HepG2 (cell line): ENCODE results near the gene EXOC6B. TPM values are rescaled to one million over a fixed set of nuclear protein-coding genes. Genes with fewer than 3 reads are reported as not detected.

Experiments
- ATAC-seq: fragments of 200-7000 bp; cut with Tn5 transposase; 3 replicates; pipeline ENCODE4 v1.9.1; 2020; ENCODE audit warnings: mild to moderate bottlenecking, moderate library complexity
- BruUV-seq: library from RNA; stranded (reverse); fragments of 400-500 nt; replicated peaks from 2 replicates; lab custom pipeline; 2021; lab: Mats Ljungman, UMichigan
- CTCF ChIA-PET: fragments of 300-600 bp; formaldehyde crosslinking; extraction: SDS; loops from one replicate; lab custom pipeline; 2021; ENCODE audit warnings: low total read pairs, inconsistent platforms, low intra/inter-chr PET ratio; lab: Yijun Ruan, JAX
- POLR2A ChIA-PET: fragments of 350-600 bp; sonication (Branson Sonifier 250); formaldehyde crosslinking; loops from one replicate; lab custom pipeline; 2020; ENCODE audit warnings: antibody characterized with exemption, inconsistent platforms; lab: Yijun Ruan, JAX
- DNase-seq: peaks from one replicate; pipeline ENCODE4 v3.0.0-alpha.2; 2015; ENCODE audit warnings: low spot score
- FAIRE-seq: peaks from 3 replicates; lab custom pipeline; 2011; peaks lifted over from hg19 to GRCh38; lab: Jason Lieb, UNC
- H2AFZ ChIP-seq: one replicate; pipeline ENCODE4 v1.6.1; 2011; ENCODE audit warnings: low read length, inconsistent platforms
- H3K27ac ChIP-seq: fragments of 300-600 bp; 3 replicates; pipeline ENCODE4 v1.8.0; 2011; ENCODE audit warnings: mixed run types, mild to moderate bottlenecking, mixed read lengths, low read length, inconsistent platforms; ENCODE audit not compliant: insufficient read depth; ENCODE audit errors: extremely low read length
- H3K27me3 ChIP-seq, 2 experiments: fragments of 200-600 bp in 1 of 2; 2 replicates in 1 of 2; 3 replicates in 1 of 2; pipeline versions ENCODE4 v1.6.0 to v1.8.0; 2011; ENCODE audit warnings: low read length in 2 of 2, mild to moderate bottlenecking in 2 of 2, moderate library complexity in 2 of 2, inconsistent platforms in 1 of 2; ENCODE audit not compliant: insufficient read depth in 2 of 2, control insufficient read depth in 1 of 2
- H3K36me3 ChIP-seq, 2 experiments: fragments of 200-600 bp in 1 of 2; replicated peaks in 1 of 2; 2 replicates in 1 of 2; 3 replicates in 1 of 2; pipeline versions ENCODE4 v1.5.1 to v1.8.0; 2011; ENCODE audit warnings: low read length in 2 of 2, inconsistent platforms in 1 of 2; ENCODE audit not compliant: insufficient read depth in 2 of 2, control insufficient read depth in 1 of 2
- H3K4me1 ChIP-seq: 2 replicates; pipeline ENCODE4 v1.5.1; 2012; ENCODE audit warnings: low read length, inconsistent platforms; ENCODE audit not compliant: insufficient read depth
- H3K4me2 ChIP-seq: 2 replicates; pipeline ENCODE4 v1.6.0; 2011; ENCODE audit warnings: low read depth, low read length, inconsistent platforms
- H3K4me3 ChIP-seq, 3 experiments: fragments of 200-600 bp in 1 of 3; sonication (generic), shearing (Covaris generic) in 1 of 3; replicated peaks in 1 of 3; 2 replicates each; pipeline ENCODE4 v1.5.1; 2011 to 2016; ENCODE audit warnings: low read length in 3 of 3, inconsistent platforms in 2 of 3, low read depth in 2 of 3, mild to moderate bottlenecking in 2 of 3, control low read depth in 1 of 3, mixed read lengths in 1 of 3; ENCODE audit not compliant: insufficient read depth in 1 of 3
- H3K79me2 ChIP-seq: one replicate; pipeline ENCODE4 v1.6.1; 2011; ENCODE audit warnings: low read length, inconsistent platforms; ENCODE audit not compliant: insufficient read depth
- H3K9ac ChIP-seq: 2 replicates; pipeline ENCODE4 v1.6.0; 2011; ENCODE audit warnings: mild to moderate bottlenecking, low read depth, low read length, inconsistent platforms; ENCODE audit not compliant: insufficient read depth
- H3K9me3 ChIP-seq: 2 replicates; pipeline ENCODE4 v1.5.1; 2012; ENCODE audit warnings: mild to moderate bottlenecking, low read length
- H4K20me1 ChIP-seq: 2 replicates; pipeline ENCODE4 v1.6.0; 2011; ENCODE audit warnings: inconsistent platforms, mild to moderate bottlenecking, low read length, moderate library complexity; ENCODE audit not compliant: insufficient read depth
- ARNT ChIP-seq: fragments of 450-650 bp; IDR thresholded peaks from 2 replicates; pipeline ENCODE4 v1.6.1; 2017
- ESRRA ChIP-seq: sonication (generic); formaldehyde crosslinking; IDR thresholded peaks from 2 replicates; pipeline ENCODE4 v1.5.1; 2020; ENCODE audit warnings: mild to moderate bottlenecking, low read depth, missing genetic modification reagents
- NR2C2 ChIP-seq: sonication (generic); formaldehyde crosslinking; IDR thresholded peaks from 2 replicates; pipeline ENCODE4 v1.4.0; 2020; ENCODE audit warnings: missing genetic modification reagents, mild to moderate bottlenecking, moderate library complexity, borderline replicate concordance
- SNRNP70 ChIP-seq: fragments of 200-400 bp; formaldehyde crosslinking; IDR thresholded peaks from 2 replicates; pipeline ENCODE4 v1.6.1; 2017; ENCODE audit warnings: mild to moderate bottlenecking, low read depth, low read length, moderate library complexity
- ZNF205 ChIP-seq: IDR thresholded peaks from 2 replicates; pipeline ENCODE4 v1.6.1; 2018; ENCODE audit warnings: missing biosample characterization, missing genetic modification reagents
- WGBS: methylation state at CpG from one replicate; pipeline ENCODE4 v1.1.6; 2017; ENCODE audit warnings: low lambda C conversion rate; 5-methylcytosine and 5-hydroxymethylcytosine counted together
- in situ Hi-C: cut with HindIII; loops from 2 replicates; pipeline ENCODE4 v1.10.0; 2017; ENCODE audit warnings: low pct_unique_long_range_greater_than_20kb; ENCODE audit not compliant: extremely low pct_ligation_motif_present
- intact Hi-C: fragments of 100-400 bp; cut with micrococcal nuclease; formaldehyde crosslinking; loops from one replicate; pipeline ENCODE4 v1.10.0; 2022; ENCODE audit not compliant: unreplicated experiment
- polyA plus RNA-seq, 8 experiments: library from polyadenylated mRNA; depleted of rRNA in 3 of 8; stranded (reverse) in 7 of 8; unstranded in 1 of 8; fragments of >200 nt; fragmentation: Illumina TruSeq in 4 of 8; extraction: Trizol in 4 of 8; gene quantifications; 2 replicates each; pipeline versions ENCODE4 v1.2.1 to v1.2.3, GENCODE V29; 2011 to 2016; ENCODE audit warnings: low read depth in 4 of 8, missing spikeins in 1 of 8, mixed read lengths in 1 of 8; ENCODE audit not compliant: insufficient read depth in 1 of 8
- total RNA-seq, 5 experiments: library from RNA; depleted of rRNA; stranded (reverse); fragments of >200 nt; fragmentation: Illumina TruSeq; extraction: Trizol; gene quantifications; 2 replicates each; pipeline ENCODE4 v1.2.3, GENCODE V29; 2016; ENCODE audit warnings: low read depth in 1 of 5
- TF ChIP-seq, protein P1 (sequence below): sonication (generic); formaldehyde crosslinking; IDR thresholded peaks from 2 replicates; pipeline ENCODE4 v1.4.0; 2020; ENCODE audit warnings: missing genetic modification reagents
- TF ChIP-seq, protein P2 (sequence below): sonication (generic); formaldehyde crosslinking; IDR thresholded peaks from 2 replicates; pipeline ENCODE4 v1.8.0; 2022; ENCODE audit warnings: missing genetic modification reagents, mild to moderate bottlenecking, moderate library complexity, borderline replicate concordance

The EXOC6B gene
- total and polyA plus RNA-seq, 2 of the 13 experiments (the other 11 are each of a cell fraction or from before 2014, with no cell fraction given): 9.1 to 15.9 TPM

DNA sequence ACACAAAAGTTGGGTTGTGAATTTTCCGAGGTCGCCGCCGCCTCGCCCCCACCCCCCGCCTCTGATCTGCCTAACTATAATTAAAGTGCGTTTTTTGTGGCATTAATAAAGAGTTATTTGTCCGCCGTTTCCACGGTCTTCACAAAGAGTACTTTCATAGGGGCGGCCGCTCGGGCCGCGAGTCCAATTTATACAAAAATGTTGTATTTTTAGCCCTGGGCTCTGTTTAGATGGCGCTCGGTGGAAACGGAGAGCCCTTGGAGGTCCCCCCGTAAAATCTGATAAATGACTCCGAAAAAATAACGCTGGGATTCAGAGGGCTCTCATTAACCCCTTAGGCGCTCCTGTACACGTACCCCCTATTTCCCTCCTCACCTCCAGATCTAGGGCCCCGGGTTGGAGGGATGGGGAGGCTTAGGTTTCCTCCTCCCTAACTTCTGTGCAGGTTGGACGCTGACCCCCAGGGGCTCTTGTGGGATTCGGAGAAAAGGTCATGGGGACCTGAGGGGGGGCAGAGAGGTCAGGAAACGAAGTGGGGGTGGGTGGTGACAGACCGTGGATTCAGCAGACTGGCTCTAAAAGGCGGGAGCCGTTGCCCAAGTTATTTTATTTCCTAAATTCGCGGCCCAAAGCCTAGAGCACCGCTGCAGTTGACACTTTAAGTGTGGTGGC lies 680.0 kb downstream of the EXOC6B start:
- no peak for DNase-seq
- FAIRE-seq: no peak
- Histone ChIP-seq H3K79me2 (no peaks in the 10 kb centered on the region), H3K9me3 (peaks cover 7% of the 10 kb centered on the region; the same call in 1 of the 2 replicates), H3K4me1 (peaks cover 37% of the 10 kb centered on the region), H3K27ac (no peak overlapping the region), H3K4me3 (peak overlapping the region in 2 of 3 experiments; percentile 63 to 67; a peak in 2 of 6 replicates), H3K27me3 (peaks cover 34 to 92% of the 10 kb centered on the region in 2 experiments), H3K9ac (no peak overlapping the region), H3K4me2 (peak overlapping the region; percentile 78), H2AFZ (no peak overlapping the region), H4K20me1 (peaks cover 14% of the 10 kb centered on the region; the same call in 1 of the 2 replicates), H3K36me3 (no peaks in the 10 kb centered on the region)
- intact Hi-C loops: no loop called here
- TF ChIP-seq, protein P1, sequence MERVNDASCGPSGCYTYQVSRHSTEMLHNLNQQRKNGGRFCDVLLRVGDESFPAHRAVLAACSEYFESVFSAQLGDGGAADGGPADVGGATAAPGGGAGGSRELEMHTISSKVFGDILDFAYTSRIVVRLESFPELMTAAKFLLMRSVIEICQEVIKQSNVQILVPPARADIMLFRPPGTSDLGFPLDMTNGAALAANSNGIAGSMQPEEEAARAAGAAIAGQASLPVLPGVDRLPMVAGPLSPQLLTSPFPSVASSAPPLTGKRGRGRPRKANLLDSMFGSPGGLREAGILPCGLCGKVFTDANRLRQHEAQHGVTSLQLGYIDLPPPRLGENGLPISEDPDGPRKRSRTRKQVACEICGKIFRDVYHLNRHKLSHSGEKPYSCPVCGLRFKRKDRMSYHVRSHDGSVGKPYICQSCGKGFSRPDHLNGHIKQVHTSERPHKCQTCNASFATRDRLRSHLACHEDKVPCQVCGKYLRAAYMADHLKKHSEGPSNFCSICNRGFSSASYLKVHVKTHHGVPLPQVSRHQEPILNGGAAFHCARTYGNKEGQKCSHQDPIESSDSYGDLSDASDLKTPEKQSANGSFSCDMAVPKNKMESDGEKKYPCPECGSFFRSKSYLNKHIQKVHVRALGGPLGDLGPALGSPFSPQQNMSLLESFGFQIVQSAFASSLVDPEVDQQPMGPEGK (CRISPR knock-in tag): no peak
- TF ChIP-seq ZNF205 (CRISPR knock-in tag) (no peak), ESRRA (CRISPR knock-in tag) (no peak), ARNT (no peak), NR2C2 (CRISPR knock-in tag) (no peak), SNRNP70 (no peak)
- TF ChIP-seq, protein P2, sequence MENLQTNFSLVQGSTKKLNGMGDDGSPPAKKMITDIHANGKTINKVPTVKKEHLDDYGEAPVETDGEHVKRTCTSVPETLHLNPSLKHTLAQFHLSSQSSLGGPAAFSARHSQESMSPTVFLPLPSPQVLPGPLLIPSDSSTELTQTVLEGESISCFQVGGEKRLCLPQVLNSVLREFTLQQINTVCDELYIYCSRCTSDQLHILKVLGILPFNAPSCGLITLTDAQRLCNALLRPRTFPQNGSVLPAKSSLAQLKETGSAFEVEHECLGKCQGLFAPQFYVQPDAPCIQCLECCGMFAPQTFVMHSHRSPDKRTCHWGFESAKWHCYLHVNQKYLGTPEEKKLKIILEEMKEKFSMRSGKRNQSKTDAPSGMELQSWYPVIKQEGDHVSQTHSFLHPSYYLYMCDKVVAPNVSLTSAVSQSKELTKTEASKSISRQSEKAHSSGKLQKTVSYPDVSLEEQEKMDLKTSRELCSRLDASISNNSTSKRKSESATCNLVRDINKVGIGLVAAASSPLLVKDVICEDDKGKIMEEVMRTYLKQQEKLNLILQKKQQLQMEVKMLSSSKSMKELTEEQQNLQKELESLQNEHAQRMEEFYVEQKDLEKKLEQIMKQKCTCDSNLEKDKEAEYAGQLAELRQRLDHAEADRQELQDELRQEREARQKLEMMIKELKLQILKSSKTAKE: no peak
- no TSS peak for BruUV-seq
- CTCF ChIA-PET: no interaction called here
- no peak for ATAC-seq
- POLR2A ChIA-PET: no interaction called here
- WGBS: 21% methylated on average over 33 of the region's 33 CpGs
- in situ Hi-C loops: loop anchor here (10.0 kb wide), 1 partner anchor 341 kb away; no protein-coding TSS in a partner anchor
